Bladder microvascular endothelial cell (primary cell): ENCODE data around the gene TMEM191C. TPM values are rescaled to one million over a fixed set of nuclear protein-coding genes. Genes with fewer than 3 reads are reported as not detected.

ENCODE experiments used
- total RNA-seq: library from RNA; depleted of rRNA; stranded (reverse); fragments of >200 nt; gene quantifications from 2 replicates; pipeline ENCODE4 v1.2.3, GENCODE V29; 2014

The TMEM191C gene
- total RNA-seq, result 0.63 and 1.9 TPM in 2 replicates

GRCh38 chr22:21467337-21468193 is at the start of gene TMEM191C:
TMEM191C (plus strand) TSS chr22:21467387; CDS start chr22:21467460, 73 bp downstream.

Other genes with a start within 250 kb of the TMEM191C start
- gene RIMBP3B, start 83.6 kb upstream of the TMEM191C start, total RNA-seq, result 0.19 TPM in 1 of 2 replicates, not detected in the other
- gene HIC2, start 50.0 kb upstream of the TMEM191C start, total RNA-seq, result 1.9 and 4.2 TPM in 2 replicates
- gene RIMBP3C, start 84.1 kb downstream of the TMEM191C start, total RNA-seq, result not detected in 2 replicates
- gene UBE2L3, start 100.3 kb downstream of the TMEM191C start, total RNA-seq, result 28.3 and 29.6 TPM in 2 replicates
- 10.6 and 14.1 TPM in 2 replicates for gene YDJC, start 162.6 kb downstream of the TMEM191C start, total RNA-seq
- gene CCDC116, start 165.4 kb downstream of the TMEM191C start, total RNA-seq, result 0.13 and 0.16 TPM in 2 replicates
- 19.1 and 53.1 TPM in 2 replicates for gene SDF2L1, start 174.9 kb downstream of the TMEM191C start, total RNA-seq
- 11.2 and 26.1 TPM in 2 replicates for gene PPIL2, start 198.6 kb downstream of the TMEM191C start, total RNA-seq